NOMO-1 treated with DMSO at 0.1 percent for 48 hours (cell line): ENCODE results near the gene PDIA3.
"Not testable (repeated sequence)": the region's sequence is repeated elsewhere in the genome, so short reads cannot be mapped to it uniquely, and the experiment has no call there.

ENCODE experiments used
- DNase-seq: peaks from one replicate; lab custom pipeline; 2025; ENCODE audit not compliant: unreplicated experiment; lab: John Stamatoyannopoulos, UW

PDIA3 gene

GRCh38 chr15:43808960-43809678 lies 62.9 kb downstream of the PDIA3 start:
- DNase-seq, result peak; percentile 79

- not testable (repeated sequence) for DNase-seq
Measured at GRCh38 chr15:43815064-43815463, 68.8 kb downstream of the PDIA3 start.

GRCh38 chr15:43821505-43821904 lies 75.3 kb downstream of the PDIA3 start:
- DNase-seq, result no peak
